ENCODE data around the gene NELL1. TPM values are rescaled to one million over a fixed set of nuclear protein-coding genes. Genes with fewer than 3 reads are reported as not detected.

NELL1 gene
- total and polyA plus RNA-seq, 8 donors: 0.24 to 1.8 (median 0.71) TPM; not detected in 2

DNA sequence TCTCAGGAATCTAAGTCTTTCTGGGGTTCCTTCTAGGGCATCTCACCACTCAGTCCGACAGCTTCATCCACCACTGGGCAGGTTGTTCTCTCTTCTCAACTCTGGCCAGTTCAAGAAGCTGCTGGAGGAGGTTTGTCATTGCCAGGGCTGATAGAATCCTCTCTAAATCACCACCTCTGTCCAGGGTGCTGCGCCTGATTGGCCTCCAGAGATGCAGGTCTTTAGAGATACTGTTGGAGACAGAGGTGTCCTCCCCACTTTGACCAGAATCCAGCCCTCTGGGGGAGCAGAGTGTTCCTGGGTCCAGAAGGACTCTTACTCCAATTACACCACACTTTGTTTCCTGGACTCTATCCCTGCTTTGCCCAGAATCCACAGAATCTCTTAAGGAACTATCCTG, 90.2 kb downstream of the NELL1 start:
- intact Hi-C loops (cut with DNase I): no loop called here

DNA sequence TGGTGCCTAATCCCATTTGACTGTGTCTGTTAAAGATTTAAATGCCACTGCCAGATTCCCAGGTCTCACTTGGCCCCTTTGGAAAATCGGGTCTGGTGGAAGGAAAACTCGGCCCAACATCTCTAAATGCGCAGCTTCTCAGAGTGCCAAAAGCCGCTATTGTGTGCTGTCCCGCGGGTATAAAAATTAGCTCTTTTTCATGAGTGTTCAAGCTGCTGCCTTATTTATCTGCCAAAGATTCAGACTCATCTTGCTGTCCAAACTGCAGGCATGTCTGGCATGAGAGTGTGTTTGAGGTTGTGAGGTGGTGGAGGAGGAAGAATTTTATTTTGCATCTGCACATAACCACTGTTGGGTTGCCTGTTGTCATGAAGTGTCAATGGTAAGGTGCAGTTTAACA, 91.4 kb downstream of the NELL1 start:
- TF ChIP-seq, protein P1, sequence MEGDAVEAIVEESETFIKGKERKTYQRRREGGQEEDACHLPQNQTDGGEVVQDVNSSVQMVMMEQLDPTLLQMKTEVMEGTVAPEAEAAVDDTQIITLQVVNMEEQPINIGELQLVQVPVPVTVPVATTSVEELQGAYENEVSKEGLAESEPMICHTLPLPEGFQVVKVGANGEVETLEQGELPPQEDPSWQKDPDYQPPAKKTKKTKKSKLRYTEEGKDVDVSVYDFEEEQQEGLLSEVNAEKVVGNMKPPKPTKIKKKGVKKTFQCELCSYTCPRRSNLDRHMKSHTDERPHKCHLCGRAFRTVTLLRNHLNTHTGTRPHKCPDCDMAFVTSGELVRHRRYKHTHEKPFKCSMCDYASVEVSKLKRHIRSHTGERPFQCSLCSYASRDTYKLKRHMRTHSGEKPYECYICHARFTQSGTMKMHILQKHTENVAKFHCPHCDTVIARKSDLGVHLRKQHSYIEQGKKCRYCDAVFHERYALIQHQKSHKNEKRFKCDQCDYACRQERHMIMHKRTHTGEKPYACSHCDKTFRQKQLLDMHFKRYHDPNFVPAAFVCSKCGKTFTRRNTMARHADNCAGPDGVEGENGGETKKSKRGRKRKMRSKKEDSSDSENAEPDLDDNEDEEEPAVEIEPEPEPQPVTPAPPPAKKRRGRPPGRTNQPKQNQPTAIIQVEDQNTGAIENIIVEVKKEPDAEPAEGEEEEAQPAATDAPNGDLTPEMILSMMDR (IDR thresholded peaks at IDR 0.05): no peak
- intact Hi-C loops (cut with DNase I): no loop called here
- ATAC-seq: no peak
- DNase-seq: no peak
- no peak overlapping the region for H3K27ac ChIP-seq
- H3K36me3 ChIP-seq: no peaks in the 10 kb centered on the region
- H3K4me1 ChIP-seq: no peaks in the 10 kb centered on the region
- no peak overlapping the region for H3K4me3 ChIP-seq
- no peaks in the 10 kb centered on the region for H3K9me3 ChIP-seq
- no peaks in the 10 kb centered on the region for H3K27me3 ChIP-seq

More for the DNA sequence above, 90.2 kb downstream of the NELL1 start:
- H3K27me3 ChIP-seq: no peaks in the 10 kb centered on the region
- TF ChIP-seq, protein P1 (IDR thresholded peaks at IDR 0.05): no peak
- no peak overlapping the region for H3K4me3 ChIP-seq
- no peaks in the 10 kb centered on the region for H3K9me3 ChIP-seq
- ATAC-seq: no peak
- DNase-seq: no peak
- no peaks in the 10 kb centered on the region for H3K4me1 ChIP-seq
- H3K27ac ChIP-seq: no peak overlapping the region
- H3K36me3 ChIP-seq: no peaks in the 10 kb centered on the region

DNA sequence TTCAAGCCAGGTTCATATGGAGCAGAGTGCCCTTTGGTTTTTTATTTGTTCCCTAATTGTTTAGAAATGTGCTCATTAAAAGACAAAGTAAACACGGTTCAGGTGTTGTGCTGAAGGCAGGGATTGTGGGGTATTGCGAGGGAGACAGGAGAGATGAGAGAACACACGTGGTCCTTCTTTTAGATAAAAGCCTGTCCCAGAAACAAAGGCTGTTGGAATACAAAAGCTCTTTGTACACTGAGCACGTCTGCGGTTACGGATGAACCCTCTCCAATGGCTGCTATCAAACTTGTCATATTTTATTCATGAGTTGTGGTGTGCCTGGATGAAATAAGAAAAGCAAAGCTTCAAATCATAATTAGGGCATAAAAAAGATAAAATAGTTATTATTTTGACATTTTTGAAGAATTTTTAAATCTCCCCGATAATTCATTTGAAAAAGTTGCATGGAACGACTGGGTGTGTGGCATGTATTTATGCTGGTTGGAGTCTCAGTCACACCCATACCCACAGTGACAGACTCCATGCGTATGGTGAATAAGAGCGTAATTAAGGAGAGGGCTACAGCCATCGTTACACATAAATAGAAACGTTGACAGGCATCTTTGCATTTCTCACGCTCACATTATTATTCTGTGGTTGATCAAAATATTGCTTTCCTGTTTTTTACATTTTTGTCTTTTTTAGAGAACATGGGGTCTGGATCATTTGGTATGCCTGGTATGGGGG, 92.9 kb downstream of the NELL1 start:
- ATAC-seq: no peak

DNA sequence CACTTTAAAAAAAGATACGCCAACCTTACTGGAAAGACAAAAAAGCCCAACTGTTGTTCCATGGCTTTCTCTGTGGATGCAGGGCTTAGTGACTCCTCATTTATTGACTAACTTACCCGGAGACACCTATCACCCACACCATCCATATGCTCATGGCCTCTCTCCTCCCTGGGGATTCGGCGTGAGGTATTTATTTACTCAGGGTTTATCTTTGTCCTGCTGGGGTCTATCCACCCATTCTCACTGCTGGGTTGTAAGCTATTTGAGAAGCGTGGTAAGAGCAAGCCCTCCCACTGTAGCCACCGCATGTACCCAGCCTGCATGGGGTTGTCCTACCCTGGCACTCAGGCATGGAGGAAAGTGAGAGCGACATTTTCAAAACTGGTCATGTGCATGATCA, 93.6 kb downstream of the NELL1 start:
- ATAC-seq: no peak
- intact Hi-C loops (cut with DNase I): no loop called here
- H3K4me3 ChIP-seq: no peak overlapping the region
- no peaks in the 10 kb centered on the region for H3K36me3 ChIP-seq
- no peak overlapping the region for H3K27ac ChIP-seq
- H3K27me3 ChIP-seq: no peaks in the 10 kb centered on the region
- no peaks in the 10 kb centered on the region for H3K9me3 ChIP-seq
- H3K4me1 ChIP-seq: no peaks in the 10 kb centered on the region
- DNase-seq: no peak
- TF ChIP-seq, protein P1 (IDR thresholded peaks at IDR 0.05): no peak

More for the DNA sequence above, 92.9 kb downstream of the NELL1 start:
- no peaks in the 10 kb centered on the region for H3K36me3 ChIP-seq
- no peaks in the 10 kb centered on the region for H3K9me3 ChIP-seq
- no peaks in the 10 kb centered on the region for H3K27me3 ChIP-seq
- TF ChIP-seq, protein P1 (IDR thresholded peaks at IDR 0.05): no peak
- H3K4me3 ChIP-seq: no peak overlapping the region
- H3K4me1 ChIP-seq: no peaks in the 10 kb centered on the region
- intact Hi-C loops (cut with DNase I): no loop called here
- H3K27ac ChIP-seq: no peak overlapping the region
- no peak for DNase-seq

DNA sequence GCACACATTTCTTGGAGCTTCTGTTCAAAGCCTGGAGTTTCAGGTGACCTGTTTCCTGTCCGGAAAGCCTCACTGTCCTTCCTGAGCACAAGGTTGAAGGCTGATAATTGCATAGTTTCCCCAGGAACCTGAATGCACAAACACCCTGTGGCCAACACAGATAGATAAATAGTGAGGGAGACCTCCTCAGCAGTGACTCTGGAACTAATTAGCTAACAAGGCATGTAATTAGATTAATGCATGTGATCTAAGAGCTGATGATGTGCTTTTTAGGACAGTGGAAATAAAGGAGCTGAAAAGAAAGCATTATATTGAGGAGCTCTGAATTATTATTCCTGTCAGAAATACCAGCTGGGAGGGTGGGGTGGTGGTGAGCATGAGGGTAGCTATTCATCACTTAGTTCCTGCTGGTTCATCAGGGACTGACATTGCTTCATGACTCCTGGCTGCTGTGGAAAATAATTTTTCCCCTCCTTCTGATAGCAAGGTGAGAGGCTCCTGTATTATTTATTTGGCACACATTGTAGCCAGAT, 101.1 kb downstream of the NELL1 start:
- no peaks in the 10 kb centered on the region for H3K4me1 ChIP-seq
- H3K4me3 ChIP-seq: no peak overlapping the region
- H3K36me3 ChIP-seq: no peaks in the 10 kb centered on the region
- TF ChIP-seq, protein P1 (IDR thresholded peaks at IDR 0.05): no peak
- ATAC-seq: no peak
- intact Hi-C loops (cut with DNase I): no loop called here
- no peak for DNase-seq
- no peak overlapping the region for H3K27ac ChIP-seq
- no peaks in the 10 kb centered on the region for H3K27me3 ChIP-seq
- H3K9me3 ChIP-seq: no peaks in the 10 kb centered on the region
